OCI-M2 (cell line): Measurements from ENCODE around the gene NEDD8.

ENCODE experiments used
- DNase-seq: peaks from one replicate; lab custom pipeline; 2025; ENCODE audit not compliant: unreplicated experiment; lab: John Stamatoyannopoulos, UW

The NEDD8 gene

DNA sequence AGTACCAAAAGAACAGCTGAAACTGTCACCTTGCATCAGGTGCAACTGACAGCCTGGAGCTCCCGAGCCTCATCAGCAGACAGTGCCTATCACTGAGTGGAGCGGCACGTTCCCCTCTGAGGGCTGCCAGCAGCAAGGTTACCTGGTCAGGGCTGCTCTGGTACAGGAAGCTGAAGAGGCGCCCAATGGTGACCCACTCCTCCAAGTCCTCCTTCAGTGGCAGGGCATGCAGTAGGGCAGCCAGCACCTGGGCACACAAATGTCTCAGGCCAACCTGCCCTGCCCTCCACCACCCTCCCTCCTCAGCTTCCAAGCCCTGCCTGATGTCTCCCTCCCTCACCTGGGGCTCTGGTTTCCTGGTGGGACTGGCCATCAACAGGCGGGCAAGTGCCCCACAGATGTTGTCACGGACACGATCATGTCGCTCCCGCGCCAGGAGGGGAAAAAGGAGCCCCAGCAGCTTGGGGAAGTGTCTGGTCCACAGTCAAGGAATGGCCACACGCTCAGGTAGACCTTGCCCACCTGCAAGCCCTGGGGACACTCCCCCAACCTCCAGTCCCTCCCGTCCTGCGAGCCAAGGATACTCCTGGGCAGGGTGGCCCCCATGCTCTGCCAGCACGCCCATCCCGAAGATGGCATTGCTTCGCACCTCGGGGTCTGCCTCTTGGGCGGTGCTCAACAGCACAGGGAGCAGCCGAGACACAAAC lies 50.6 kb downstream of the NEDD8 start:
- no peak for DNase-seq

DNA sequence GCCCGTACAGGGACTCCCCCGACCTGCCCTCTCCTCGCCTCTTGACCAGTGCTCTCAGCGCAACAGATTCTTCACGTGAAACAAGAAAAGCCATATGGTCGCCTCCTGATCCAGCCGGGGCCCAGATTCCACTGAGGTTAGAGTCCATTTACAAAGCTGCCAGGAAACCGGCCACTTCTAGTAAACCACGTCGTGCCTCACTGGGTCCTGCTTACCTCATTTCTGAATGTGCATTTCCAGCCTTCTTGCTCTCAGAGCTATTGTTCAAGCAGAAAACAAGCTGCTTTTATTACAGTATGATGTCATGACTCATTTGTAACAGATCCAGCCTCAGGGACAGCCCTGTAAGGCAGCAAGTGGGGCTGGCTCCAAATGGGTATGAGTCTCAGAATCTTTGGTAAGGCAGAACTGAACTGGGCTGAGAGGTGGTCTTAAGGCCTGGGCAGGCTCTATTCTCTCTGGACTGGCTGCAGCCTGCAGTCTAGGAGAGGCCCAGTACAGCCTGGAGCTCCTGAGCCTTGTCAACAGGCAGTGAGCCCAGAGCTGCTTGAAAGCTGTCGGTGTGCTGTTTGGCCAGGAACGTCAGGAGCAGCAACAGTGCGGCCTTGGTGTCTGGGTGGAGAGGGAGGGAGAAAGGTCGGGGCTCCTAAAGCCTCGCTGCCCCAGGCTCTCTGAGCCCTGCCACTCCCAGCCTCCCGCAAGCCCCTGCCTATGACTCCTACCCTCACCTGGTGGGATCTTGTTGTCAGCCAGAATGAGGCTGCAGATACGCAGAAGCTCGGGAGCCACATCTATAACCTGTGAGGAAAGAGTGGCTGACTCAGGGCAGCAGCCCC lies 52.0 kb downstream of the NEDD8 start:
- DNase-seq = no peak

DNA sequence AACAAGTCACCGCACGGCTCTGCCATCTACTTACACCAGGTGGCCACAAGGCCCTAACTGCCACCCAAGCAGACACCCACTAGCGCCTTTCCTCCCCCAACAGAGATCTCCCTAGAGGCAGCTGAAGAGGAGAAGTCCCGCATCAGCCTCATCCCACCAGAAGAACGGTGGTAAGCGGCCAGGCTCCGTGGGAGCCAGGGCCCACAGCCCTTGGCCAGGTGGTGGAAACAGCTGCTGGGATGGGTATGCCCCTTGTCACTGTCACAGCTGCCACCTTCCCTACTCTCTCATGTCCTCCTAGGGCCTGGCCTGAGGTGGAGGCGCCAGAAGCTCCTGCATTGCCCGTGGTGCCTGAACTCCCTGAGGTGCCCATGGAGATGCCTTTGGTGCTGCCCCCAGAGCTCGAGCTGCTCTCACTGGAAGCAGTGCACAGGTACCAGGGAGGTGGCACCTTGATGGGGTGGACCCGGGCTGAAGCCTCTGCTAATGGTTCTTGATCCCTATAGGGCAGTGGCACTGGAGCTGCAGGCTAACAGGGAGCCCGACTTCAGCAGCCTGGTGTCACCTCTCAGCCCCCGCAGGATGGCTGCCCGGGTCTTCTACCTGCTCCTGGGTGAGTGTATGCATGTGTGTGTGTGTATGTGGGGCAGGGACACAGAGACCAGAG lies 52.7 kb downstream of the NEDD8 start:
- no peak for DNase-seq

DNA sequence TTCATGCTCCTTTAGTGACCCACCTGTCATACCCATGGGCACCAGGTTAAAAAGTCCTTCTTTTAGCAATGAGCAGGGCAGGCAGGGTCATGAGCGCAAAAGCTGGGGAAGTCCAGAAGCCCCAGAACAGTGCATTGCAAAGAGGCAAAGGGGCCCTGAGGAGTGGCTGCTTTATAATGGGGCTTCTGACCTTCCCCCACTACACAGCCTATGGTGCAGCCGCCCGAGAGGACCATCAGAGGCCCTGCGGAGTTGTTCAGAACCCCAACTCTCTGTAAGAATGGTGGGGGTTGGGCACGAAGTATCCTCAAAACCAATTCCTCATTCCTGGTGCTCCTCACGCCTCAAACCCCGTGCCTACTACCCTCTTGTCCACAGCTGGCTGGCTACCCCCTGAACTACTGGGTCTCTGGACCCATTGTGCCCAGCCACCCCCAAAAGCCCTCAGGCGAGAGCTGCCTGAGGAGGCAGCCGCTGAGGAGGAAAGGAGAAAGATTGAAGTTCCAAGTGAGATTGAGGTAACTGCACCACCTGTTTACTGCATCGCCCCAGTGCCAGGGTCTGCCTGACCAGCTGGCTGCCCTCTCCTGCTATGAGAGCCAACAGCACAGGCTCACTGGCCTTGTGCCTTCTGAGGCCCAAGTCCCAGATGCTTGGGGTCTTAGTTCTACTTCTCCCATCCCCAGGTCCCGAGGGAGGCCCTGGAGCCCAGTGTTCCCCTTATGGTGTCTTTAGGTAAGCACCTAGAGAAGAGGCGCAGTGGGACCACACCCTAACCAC lies 53.6 kb downstream of the NEDD8 start:
- no peak for DNase-seq

DNA sequence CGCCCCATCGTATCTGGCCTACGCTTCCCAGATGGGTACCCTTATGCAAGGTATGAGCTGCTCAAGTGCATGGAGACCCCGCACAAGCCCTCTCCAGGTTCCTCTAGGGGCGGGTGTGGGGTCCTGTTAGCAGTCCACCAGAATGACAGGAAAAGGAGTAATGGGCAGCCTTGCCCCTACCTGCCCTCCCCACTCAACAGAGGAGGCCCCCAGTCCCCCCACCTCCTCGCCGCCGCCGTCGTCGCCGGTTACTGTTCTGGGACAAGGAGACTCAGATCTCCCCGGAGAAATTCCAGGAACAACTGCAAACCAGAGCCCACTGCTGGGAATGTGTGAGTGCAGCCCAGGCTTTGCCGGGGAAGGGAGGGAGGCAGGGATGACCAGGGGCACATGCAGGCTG lies 54.3 kb downstream of the NEDD8 start:
- no peak for DNase-seq

DNA sequence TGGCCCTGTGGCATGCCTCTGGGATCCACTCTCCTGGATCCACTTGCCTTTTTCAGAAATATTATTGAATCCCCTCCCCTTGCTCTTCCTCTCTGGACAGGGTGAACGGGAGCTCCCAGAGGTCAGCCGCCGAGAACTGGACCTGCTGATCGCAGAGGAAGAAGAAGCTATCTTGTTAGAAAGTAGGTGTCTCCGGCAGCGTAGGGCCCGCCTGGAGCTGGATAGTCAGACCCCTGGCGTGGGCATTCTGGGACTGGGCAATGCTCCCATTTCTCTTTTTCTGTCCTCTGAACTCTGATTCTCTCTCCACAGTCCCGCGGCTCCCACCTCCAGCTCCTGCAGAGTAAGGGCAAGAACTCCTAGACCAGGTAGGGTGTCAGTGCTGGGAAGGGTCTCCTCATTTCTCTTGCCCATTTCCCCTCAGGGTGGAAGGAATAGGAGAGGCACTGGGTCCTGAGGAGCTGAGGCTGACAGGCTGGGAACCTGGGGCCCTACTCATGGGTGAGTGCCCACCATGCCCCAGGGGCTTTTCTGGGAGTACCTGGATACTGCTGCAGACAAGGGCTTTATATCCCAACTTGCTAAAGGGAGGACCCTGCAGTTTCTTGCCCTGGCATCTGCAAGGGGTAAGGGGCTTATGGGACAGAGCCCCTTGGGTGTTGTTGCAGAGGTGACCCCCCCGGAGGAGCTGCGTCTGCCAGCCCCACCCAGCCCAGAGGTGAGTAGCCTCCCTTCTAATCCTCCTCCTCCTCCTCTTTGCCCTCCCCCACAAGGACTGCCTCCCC lies 54.9 kb downstream of the NEDD8 start:
- DNase-seq = no peak

DNA sequence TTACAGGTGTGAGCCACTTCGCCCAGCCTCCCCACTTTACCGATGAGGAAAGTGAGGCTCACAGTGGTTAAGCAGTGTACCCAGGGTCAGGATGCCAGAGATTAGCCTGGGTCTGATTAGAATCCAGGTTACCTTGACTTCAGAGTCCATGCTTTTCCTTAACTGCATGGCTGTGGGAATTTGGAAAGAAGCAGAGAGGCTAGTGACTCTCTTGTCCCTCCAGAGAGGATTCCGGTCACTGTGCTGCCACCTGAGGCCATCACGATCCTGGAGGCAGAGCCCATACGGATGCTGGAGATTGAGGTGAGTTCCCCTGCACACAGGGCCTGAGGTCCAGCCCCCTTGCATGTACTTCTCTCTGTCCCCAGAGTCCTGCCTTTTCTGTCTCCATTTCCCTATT lies 55.6 kb downstream of the NEDD8 start:
- no peak for DNase-seq

DNA sequence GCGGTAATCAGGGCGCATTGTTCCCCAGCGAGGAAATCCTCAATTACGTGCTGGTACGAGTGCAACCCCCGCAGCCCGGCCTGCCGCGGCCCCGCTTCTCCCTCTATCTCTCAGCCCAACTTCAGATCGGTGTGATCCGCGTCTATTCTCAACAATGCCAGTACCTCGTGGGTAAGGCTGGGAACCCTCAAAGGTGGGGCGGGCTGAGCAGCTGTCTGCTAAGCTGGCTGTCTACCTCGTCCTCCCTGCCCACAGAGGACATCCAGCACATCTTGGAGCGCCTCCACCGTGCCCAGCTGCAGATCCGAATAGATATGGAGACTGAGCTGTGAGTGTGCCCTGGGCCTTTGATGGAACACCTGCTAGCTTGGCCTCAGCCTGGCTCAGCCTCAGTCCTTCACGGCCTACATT lies 59.3 kb downstream of the NEDD8 start:
- DNase-seq = no peak

DNA sequence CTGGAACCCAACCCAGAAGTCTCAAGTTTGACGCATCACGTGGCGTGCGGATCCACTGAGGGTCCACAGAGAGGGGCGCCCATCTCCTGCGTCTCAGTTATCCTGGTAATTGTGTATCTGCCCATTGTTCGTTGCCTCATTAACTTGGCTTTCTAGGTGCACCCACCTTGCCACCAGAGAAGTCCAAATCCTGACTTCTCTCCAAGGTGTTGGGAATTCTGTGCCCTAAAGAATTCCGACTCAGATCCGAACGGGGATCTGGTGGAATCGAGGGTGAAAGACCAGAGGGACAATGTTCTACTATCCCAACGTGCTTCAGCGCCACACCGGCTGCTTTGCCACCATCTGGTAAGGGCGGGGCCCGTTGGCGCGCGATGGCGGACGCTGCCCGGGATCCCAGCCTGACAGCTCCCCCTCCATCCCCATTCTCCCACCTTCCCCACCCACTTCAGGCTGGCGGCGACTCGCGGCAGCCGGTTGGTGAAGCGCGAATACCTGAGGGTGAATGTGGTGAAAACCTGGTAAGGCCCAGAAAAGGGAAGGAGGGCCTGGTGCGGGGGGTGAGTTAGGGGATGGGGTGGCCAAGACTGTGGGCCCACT lies 59.8 kb downstream of the NEDD8 start:
- DNase-seq = no peak

DNA sequence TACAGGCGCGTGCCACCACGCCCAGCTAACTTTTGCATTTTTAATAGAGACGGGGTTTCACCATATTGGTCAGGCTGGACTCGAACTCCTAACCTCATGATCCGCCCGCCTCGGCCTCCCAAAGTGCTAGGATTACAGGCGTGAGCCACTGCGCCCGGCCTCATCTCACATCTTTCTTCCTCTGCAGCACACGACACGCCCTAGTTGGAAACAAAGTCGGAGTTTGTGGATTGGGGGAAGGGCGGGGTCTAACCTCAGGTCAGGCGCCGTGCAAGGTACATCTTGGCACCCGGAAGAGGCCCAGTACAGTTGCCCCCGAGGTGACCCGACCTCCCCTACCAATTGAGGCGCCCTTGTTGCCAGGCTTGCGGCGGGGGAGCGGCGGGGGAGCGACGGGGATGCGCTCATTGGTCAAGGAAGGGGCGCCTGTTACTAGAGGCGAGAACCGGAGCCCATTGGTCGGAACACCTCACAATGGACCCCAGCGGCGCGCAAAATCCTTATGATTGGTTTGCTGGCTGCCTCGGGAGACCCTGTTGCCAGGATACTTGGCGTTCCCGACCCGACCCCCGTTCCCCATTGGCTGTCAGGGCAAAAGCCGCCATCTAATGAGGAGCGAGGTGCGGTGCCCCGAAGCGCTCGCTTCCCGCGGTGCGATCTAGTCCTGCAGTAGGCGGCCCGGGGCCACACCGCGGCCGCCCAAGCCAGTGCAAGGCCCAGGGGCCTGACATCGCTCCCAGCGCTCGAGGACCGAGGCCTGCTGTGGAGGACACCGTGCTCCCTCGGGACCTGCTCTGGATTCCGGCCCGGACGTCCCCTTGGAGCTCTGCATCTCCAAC lies 60.5 kb downstream of the NEDD8 start, which contains the start of gene REC8:
Gene REC8 (plus strand): TSS at position 659 of the 839 bp plus-strand sequence. CDS start 473 bp downstream, outside the sequence.
- DNase-seq = no peak

DNA sequence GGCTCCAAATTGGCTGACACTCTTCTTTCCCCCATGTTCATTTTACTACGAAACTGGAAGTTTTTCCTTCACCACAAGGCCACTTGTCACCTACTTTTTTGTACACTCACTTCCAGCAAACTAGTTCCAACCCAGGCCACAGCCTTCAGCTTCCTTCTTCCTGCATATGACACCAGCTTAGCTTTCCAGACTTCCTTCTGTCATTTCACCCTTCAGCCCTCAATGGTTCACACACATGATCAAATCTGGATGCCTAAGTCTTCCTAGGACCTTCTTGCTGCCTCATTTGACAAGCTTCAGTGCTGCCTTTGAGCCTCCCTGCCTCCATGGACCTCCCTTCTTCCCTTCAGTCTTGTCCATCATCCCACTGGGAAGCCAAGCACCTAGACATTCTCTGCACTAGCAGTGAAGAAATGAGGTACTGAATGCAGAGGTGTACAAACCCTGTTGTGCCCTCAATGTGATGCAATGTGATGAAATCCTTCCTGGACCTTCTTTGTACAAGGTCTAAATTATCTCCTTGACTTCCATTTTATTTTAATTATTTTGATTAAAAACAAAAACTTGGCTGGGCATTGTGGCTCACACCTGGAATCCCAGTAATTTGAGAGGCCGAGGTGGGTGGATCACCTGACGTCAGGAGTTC lies 64.6 kb downstream of the NEDD8 start:
- DNase-seq = no peak
